OCI-LY3 (cell line): ENCODE measurements around the gene HAP1.

Source experiments
- H2AFZ ChIP-seq: fragments of 200-600, 300-600 bp; shearing (Covaris generic); 2 replicates; pipeline ENCODE4 v1.6.0; 2014; ENCODE audit warnings: antibody characterized with exemption, low read depth, low read length
- H3K27ac ChIP-seq: fragments of 200-600, 300-600 bp; sonication (generic); 2 replicates; pipeline ENCODE4 v1.5.1; 2014; ENCODE audit warnings: mild to moderate bottlenecking, low read length, moderate library complexity, mixed read lengths
- H3K27me3 ChIP-seq: fragments of 200-600, 300-600 bp; sonication (generic); 2 replicates; pipeline ENCODE4 v1.6.1; 2014; ENCODE audit warnings: low read depth, low read length, mixed read lengths
- H3K36me3 ChIP-seq: fragments of 200-600, 300-600 bp; sonication (generic); replicated peaks from 2 replicates; pipeline ENCODE3; 2014; ENCODE audit warnings: low read depth, low read length, mixed read lengths
- H3K4me1 ChIP-seq: fragments of 300-600, 200-600 bp; sonication (generic); 2 replicates; pipeline ENCODE4 v1.6.1; 2014; ENCODE audit warnings: low read length, mixed read lengths
- H3K4me2 ChIP-seq: fragments of 200-600, 300-600 bp; sonication (generic); 2 replicates; pipeline ENCODE4 v1.6.1; 2014; ENCODE audit warnings: low read length, mixed read lengths
- H3K4me3 ChIP-seq: fragments of 300-600, 200-600 bp; sonication (generic); 2 replicates; pipeline ENCODE4 v1.5.1; 2014; ENCODE audit warnings: antibody characterized with exemption, mild to moderate bottlenecking, low read length, moderate library complexity
- H3K79me2 ChIP-seq: fragments of 300-600, 200-600 bp; shearing (Covaris generic); 2 replicates; pipeline ENCODE4 v1.6.1; 2014; ENCODE audit warnings: mild to moderate bottlenecking, low read length, mixed read lengths
- H3K9ac ChIP-seq: fragments of 300-600, 200-600 bp; shearing (Covaris generic); 2 replicates; pipeline ENCODE4 v1.6.0; 2014; ENCODE audit warnings: mild to moderate bottlenecking, low read length, moderate library complexity
- H3K9me3 ChIP-seq: fragments of 200-600, 300-600 bp; shearing (Covaris generic); 2 replicates; pipeline ENCODE4 v1.6.1; 2014; ENCODE audit warnings: low read length, mixed read lengths; ENCODE audit not compliant: insufficient read depth
- H4K20me1 ChIP-seq: fragments of 200-600, 300-600 bp; sonication (generic); 2 replicates; pipeline ENCODE4 v1.6.1; 2016; ENCODE audit warnings: low read length, mixed read lengths; ENCODE audit not compliant: insufficient read depth
- CTCF ChIP-seq: fragments of 200-600, 300-600 bp; sonication (generic); IDR thresholded peaks from 2 replicates; pipeline ENCODE4 v1.5.1; 2014; ENCODE audit warnings: antibody characterized with exemption, low read length, low read depth
- EZH2phosphoT487 ChIP-seq: fragments of 200-600 bp; shearing (Covaris generic); IDR thresholded peaks from 2 replicates; pipeline ENCODE4 v1.6.1; 2018; ENCODE audit warnings: antibody characterized with exemption, mixed run types, low read depth

The HAP1 gene

GRCh38 chr17:41773190-41773588 lies 38.7 kb upstream of the HAP1 start:
- H2AFZ ChIP-seq = no peak overlapping the region

DNA sequence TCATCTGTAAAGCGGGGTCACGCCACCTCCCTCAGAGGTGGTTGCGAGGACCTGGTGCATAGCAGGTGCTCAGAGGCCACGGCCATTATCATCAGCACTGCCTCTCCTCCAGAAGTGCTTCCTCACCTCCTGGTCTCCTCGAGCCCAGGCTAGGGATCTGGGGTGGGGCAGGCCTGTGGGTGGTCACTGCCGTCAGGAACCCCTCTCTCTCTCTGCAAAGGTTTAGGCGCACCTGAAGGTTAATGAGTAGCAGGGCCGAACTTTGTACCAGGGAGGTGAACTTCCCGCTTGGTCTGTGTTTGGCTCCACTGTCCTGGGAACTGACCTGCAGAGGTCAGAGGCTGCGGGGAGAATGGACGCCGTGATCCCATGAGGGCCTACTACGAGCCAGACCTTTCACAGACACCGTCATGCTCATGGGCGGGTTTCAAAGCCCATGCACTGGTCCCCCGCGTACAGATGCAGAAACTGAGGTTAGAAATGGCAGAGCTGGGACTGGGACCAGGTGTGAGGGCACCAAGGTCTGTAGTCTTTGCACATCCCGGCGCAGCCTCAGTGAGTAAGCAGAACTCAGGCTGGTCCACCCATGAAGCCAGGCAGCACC lies 38.2 kb upstream of the HAP1 start:
- Histone ChIP-seq H3K9me3 (no peaks in the 10 kb centered on the region), H3K4me2 (no peak overlapping the region), H3K27ac (no peak overlapping the region), H3K9ac (no peak overlapping the region), H3K4me3 (no peak overlapping the region), H3K79me2 (no peaks in the 10 kb centered on the region), H3K27me3 (peaks cover 6% of the 10 kb centered on the region; the same call in 1 of the 2 replicates), H3K36me3 (no peaks in the 10 kb centered on the region), H3K4me1 (no peaks in the 10 kb centered on the region), H2AFZ (no peak overlapping the region), H4K20me1 (no peaks in the 10 kb centered on the region)
- TF ChIP-seq EZH2phosphoT487 (no peak), CTCF (no peak)

More at GRCh38 chr17:41773190-41773588, 38.7 kb upstream of the HAP1 start:
- H3K27me3 ChIP-seq = peaks cover 6% of the 10 kb centered on the region; the same call in 1 of the 2 replicates
- no peak overlapping the region for H3K9ac ChIP-seq
- H3K36me3 ChIP-seq = no peaks in the 10 kb centered on the region
- no peak overlapping the region for H3K4me3 ChIP-seq
- no peak overlapping the region for H3K27ac ChIP-seq
- H3K9me3 ChIP-seq = no peaks in the 10 kb centered on the region
- no peak for TF ChIP-seq CTCF
- H3K4me2 ChIP-seq = no peak overlapping the region
- no peaks in the 10 kb centered on the region for H4K20me1 ChIP-seq
- no peaks in the 10 kb centered on the region for H3K4me1 ChIP-seq
- no peaks in the 10 kb centered on the region for H3K79me2 ChIP-seq

DNA sequence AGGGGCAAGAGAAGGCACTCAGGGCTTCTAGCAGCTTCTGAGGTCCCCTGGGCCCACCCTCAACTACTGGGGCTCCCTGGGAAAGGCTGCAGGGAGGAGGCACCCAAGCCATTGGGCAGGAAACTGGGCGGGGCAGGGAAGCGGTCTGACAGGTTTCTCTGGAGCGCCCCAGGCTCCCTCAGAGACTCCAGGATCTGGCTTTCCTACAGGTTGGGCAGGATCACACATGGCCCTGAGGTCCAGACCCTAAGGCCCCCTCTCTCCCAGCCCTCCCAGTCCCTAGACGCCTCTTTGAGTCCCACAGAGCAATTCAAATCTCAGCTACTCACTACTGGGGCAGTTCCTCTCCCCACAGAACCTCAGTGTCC lies 37.8 kb upstream of the HAP1 start:
- H3K27ac ChIP-seq = no peak overlapping the region
- TF ChIP-seq EZH2phosphoT487 = no peak
- no peak for TF ChIP-seq CTCF
- H3K9ac ChIP-seq = no peak overlapping the region
- no peaks in the 10 kb centered on the region for H4K20me1 ChIP-seq
- H3K79me2 ChIP-seq = no peaks in the 10 kb centered on the region
- H3K4me3 ChIP-seq = no peak overlapping the region
- no peaks in the 10 kb centered on the region for H3K9me3 ChIP-seq
- no peak overlapping the region for H3K4me2 ChIP-seq
- H2AFZ ChIP-seq = no peak overlapping the region
- peaks cover 6% of the 10 kb centered on the region; the same call in 1 of the 2 replicates for H3K27me3 ChIP-seq
- H3K4me1 ChIP-seq = no peaks in the 10 kb centered on the region
- no peaks in the 10 kb centered on the region for H3K36me3 ChIP-seq

GRCh38 chr17:41771389-41772206 lies 37.2 kb upstream of the HAP1 start:
- no peaks in the 10 kb centered on the region for H3K79me2 ChIP-seq
- H4K20me1 ChIP-seq = no peaks in the 10 kb centered on the region
- H3K27me3 ChIP-seq = peaks cover 6% of the 10 kb centered on the region; the same call in 1 of the 2 replicates
- H3K9ac ChIP-seq = no peak overlapping the region
- no peak overlapping the region for H2AFZ ChIP-seq
- H3K9me3 ChIP-seq = no peaks in the 10 kb centered on the region
- no peak overlapping the region for H3K27ac ChIP-seq
- no peaks in the 10 kb centered on the region for H3K36me3 ChIP-seq
- H3K4me3 ChIP-seq = no peak overlapping the region
- no peak for TF ChIP-seq CTCF
- TF ChIP-seq EZH2phosphoT487 = no peak
- H3K4me1 ChIP-seq = no peaks in the 10 kb centered on the region
- no peak overlapping the region for H3K4me2 ChIP-seq
